Measurements from ENCODE around the gene SLC43A1.

SLC43A1 gene

DNA sequence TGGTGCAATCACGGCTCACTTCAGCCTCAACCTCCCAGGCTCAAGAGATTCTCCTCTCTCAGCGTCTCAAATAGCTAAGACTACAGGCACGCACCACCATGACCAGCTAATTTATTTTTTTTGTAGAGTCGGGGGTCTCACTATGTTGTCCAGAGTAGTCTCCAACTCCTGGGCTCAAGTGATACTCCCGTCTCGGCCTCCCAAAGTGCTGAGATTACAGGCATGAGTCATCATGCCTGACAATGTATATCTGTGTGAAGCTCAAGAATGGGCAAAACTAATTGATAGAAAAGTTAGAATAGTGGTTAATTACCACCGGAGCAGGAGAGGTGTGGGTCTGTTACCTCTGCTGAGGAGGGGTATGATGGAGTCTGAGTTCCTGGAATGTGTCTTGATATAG lies 79.5 kb downstream of the SLC43A1 start:
- no peaks in the 10 kb centered on the region for H3K36me3 ChIP-seq (ENCODE audit: control insufficient read depth in 1 of 2, insufficient read depth in 2 of 2, low read length in 2 of 2)
- H3K4me3 ChIP-seq (ENCODE audit: low read depth in 1 of 2, low read length in 2 of 2), result no peak overlapping the region
- no peaks in the 10 kb centered on the region for H3K27me3 ChIP-seq (ENCODE audit: control insufficient read depth in 1 of 2, insufficient read depth in 2 of 2, low read length in 2 of 2)
- peaks cover 5 to 13% of the 10 kb centered on the region in 2 donors for H3K4me1 ChIP-seq (ENCODE audit: control insufficient read depth in 1 of 2, insufficient read depth in 2 of 2, low read length in 2 of 2)
- no peaks in the 10 kb centered on the region for H3K9me3 ChIP-seq (ENCODE audit: control insufficient read depth in 1 of 2, low read length in 2 of 2)
- H3K27ac ChIP-seq (ENCODE audit: low read depth, low read length), result no peak overlapping the region
- H3K9ac ChIP-seq (ENCODE audit: low read depth in 1 of 2, low read length in 2 of 2), result no peak overlapping the region

- Histone ChIP-seq H3K27ac (ENCODE audit: low read depth, low read length) (no peak overlapping the region), H3K9ac (ENCODE audit: low read depth in 1 of 2, low read length in 2 of 2) (no peak overlapping the region), H3K4me1 (ENCODE audit: control insufficient read depth in 1 of 2, insufficient read depth in 2 of 2, low read length in 2 of 2) (peaks cover 5 to 13% of the 10 kb centered on the region in 2 donors)
Observed at GRCh38 chr11:57434640-57435546, 80.6 kb downstream of the SLC43A1 start.

More at GRCh38 chr11:57434640-57435546, 80.6 kb downstream of the SLC43A1 start:
- Histone ChIP-seq H3K27me3 (ENCODE audit: control insufficient read depth in 1 of 2, insufficient read depth in 2 of 2, low read length in 2 of 2) (no peaks in the 10 kb centered on the region), H3K4me3 (ENCODE audit: low read depth in 1 of 2, low read length in 2 of 2) (no peak overlapping the region), H3K9me3 (ENCODE audit: control insufficient read depth in 1 of 2, low read length in 2 of 2) (no peaks in the 10 kb centered on the region), H3K36me3 (ENCODE audit: control insufficient read depth in 1 of 2, insufficient read depth in 2 of 2, low read length in 2 of 2) (no peaks in the 10 kb centered on the region)
